GM19193 (cell line): Measurements from ENCODE around the gene TPSG1.

Experiments
- POLR2A ChIP-seq: IDR thresholded peaks from 4 replicates; pipeline ENCODE4 v1.6.1; 2011; ENCODE audit not compliant: insufficient read depth, insufficient read length; ENCODE audit errors: extremely low read depth

TPSG1 gene

DNA sequence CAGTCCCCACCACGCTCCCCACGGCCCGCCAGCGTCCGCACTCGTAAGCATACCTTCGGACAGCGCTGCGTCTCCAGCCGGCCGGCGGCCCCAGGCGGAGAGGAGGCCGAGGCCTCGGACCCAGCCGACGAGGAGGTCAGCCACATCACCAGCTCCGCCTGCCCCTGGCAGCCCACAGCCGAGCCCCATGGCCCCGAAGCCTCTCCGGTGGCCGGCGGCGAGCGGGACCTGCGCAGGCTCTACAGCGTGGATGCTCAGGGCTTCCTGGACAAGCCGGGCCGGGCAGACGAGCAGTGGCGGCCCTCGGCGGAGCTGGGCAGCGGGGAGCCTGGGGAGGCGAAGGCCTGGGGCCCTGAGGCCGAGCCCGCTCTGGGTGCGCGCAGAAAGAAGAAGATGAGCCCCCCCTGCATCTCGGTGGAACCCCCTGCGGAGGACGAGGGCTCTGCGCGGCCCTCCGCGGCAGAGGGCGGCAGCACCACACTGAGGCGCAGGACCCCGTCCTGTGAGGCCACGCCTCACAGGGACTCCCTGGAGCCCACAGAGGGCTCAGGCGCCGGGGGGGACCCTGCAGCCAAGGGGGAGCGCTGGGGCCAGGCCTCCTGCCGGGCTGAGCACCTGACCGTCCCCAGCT is 4.9 kb downstream of the TPSG1 start:
- TF ChIP-seq POLR2A, result no peak

DNA sequence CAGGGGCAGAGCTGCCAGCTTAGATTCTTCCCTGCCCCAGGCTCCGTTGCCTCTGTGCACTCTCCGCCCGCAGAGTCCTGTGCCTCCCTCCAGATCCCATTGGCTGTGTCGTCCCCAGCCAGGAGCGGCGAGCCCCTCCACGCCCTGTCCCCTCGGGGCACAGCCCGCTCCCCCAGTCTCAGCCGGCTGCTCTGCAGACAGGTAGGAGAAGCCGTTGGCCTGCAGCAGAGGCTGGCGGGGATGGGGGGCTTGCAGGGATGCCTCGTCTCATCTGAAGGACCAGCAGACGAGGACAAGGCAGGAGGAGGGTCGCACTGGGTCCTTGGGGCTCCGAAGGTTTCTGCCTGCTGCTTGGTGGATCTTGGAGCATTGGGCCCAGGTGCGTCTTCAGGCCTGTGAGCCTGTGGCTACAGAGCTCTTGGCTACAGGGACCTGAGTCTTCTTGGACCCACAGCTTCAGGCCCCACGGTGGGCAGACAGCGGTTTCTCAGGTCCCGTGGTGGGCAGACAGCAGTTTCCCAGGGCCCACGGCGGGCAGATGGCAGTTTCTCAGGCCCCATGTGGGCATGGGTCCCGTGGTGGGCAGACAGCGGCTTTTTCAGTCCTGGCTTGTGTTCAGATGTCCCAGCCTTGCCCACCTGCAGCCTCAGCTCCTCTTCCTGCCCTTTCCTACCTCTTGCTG is 6.0 kb downstream of the TPSG1 start:
- TF ChIP-seq POLR2A, result no peak

DNA sequence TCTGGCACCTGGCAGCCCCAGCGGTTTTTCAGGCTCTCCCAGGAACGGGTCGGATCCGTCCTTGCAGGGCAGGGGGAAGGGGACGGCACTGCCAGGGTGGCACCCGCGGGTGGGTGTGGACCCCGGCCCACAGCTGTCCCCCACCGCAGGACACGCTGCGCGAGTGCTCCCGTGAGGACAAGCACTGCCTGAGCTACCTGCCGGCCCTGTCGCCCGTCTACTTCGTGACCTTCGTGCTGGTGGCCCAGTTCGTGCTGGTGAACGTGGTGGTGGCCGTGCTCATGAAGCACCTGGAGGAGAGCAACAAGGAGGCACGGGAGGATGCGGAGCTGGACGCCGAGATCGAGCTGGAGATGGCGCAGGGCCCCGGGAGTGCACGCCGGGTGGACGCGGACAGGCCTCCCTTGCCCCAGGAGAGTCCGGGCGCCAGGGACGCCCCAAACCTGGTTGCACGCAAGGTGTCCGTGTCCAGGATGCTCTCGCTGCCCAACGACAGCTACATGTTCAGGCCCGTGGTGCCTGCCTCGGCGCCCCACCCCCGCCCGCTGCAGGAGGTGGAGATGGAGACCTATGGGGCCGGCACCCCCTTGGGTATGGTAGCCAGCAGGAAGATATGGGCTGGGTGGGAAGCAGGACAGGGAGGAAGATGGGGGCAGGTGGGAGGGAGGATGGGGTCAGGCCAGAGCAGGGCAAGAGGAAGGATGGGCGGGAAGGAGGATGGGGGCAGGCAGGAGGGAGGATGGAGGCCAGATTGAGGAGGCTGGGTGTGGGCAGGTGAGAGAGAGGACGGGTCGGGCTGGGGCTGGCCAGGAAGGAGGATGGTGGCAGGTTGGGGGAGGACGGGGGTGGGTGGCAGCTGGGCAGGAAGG is 6.8 kb downstream of the TPSG1 start:
- no peak for TF ChIP-seq POLR2A

DNA sequence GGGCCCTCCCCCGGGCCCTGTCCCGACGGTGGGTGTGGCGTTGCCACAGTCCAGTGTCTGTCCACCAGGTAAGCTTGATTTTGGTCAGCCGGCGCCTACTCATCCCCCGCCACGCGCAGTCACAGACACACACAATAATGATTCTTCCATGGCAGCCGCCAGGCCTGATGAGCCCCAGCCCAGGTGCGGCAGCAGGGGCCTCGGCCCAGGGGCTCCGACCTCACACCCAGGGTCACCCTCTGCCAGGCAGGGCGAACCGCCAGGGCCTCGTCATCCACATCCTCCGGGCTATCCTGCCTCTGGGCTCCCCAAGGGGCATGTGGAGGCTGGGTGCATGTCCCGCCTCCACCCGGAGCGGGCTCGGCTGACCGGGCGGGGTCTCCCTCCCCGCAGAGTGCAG is 7.5 kb downstream of the TPSG1 start:
- no peak for TF ChIP-seq POLR2A

DNA sequence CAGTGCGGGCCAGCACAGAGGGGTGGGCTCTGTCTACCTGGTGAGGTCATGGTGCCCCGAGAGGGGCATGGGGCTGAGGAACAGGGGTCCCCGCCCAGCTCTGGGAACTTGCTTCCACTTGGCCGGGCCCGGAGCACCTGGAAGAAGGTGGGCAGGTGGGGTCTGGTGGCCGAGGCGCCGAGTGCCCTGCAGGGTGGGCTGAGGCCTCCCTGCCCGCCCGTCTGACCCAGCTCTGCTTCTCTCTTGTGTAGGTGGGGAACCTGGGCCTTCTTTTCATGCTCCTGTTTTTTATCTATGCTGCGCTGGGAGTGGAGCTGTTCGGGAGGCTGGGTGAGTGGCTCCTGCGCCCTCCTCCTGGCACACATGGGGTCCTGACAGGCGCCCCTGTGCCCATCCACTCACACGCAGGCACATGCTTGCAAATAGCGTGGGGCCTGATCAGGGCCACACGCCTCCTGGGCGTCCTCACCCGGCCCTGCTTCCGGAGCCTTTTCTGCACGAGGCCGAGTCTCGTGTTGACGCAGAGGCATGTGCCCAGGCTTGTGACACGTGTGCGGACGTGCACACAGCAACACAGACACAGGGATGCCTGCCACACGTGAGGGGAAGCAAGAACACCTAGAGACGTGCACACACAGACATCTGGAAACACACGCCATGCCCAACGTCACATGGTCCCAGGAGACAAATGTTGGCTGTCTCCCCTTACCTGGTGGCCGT is 8.2 kb downstream of the TPSG1 start:
- no peak for TF ChIP-seq POLR2A

GRCh38 chr16:1216296-1216619 is 8.8 kb downstream of the TPSG1 start:
- TF ChIP-seq POLR2A, result no peak

DNA sequence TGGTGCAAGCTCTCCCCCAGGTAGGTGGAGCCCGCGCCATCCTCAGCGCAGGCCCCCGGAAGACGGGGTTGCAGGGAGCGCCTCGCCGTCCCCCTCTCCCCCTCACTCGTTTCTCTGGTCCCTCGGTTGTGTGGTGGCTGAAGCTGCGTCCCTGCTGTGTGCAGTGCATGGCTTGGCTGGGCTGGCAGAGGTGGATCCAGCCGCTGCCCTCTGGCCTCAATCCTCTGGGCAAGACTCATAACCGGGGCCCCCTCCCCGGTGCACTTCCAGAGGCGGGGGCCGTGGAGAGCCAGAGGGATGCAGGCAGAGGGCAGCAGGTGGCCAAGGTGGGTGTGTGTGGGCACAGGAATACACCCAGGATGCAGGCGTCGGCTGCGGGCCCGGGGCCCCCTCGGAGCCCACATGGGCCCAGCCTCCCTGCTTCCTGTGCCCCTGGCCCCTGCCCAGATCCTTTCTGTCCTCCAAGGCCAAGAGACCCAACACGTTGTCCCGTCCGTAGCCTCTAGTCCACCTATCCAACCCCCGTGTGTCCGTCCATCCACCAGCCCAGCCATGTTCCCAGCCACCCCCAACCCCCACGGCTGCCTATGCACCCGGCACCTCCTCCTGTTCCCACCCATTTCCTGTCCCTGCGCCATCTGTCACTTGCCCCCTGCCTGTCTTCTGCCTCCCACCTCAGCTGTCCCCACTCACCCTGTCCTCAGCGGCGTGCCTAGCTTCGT is 9.3 kb downstream of the TPSG1 start:
- no peak for TF ChIP-seq POLR2A

DNA sequence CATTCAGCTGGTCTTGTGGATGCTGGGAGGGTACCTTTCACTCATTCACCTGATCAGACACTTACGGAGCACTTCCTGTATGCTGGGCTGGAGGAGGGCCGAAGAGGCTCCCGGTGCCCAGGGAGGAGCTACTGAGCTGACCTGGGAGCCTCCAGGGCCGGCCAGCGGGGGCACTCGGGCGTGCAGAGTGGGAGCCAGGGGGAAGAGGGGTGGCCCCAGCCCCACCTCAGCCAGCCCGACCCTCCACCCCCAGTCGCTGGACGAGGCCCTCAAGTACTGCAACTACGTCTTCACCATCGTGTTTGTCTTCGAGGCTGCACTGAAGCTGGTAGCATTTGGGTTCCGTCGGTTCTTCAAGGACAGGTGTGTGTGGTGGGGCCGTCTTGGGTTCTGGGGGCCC is 10.3 kb downstream of the TPSG1 start:
- no peak for TF ChIP-seq POLR2A

- TF ChIP-seq POLR2A, result no peak
These were observed 11.2 kb downstream of the TPSG1 start for GRCh38 chr16:1213796-1214372.

- no peak for TF ChIP-seq POLR2A
These were observed 11.8 kb downstream of the TPSG1 start for GRCh38 chr16:1213231-1213630.

GRCh38 chr16:1212616-1213194 is 12.4 kb downstream of the TPSG1 start:
- no peak for TF ChIP-seq POLR2A

DNA sequence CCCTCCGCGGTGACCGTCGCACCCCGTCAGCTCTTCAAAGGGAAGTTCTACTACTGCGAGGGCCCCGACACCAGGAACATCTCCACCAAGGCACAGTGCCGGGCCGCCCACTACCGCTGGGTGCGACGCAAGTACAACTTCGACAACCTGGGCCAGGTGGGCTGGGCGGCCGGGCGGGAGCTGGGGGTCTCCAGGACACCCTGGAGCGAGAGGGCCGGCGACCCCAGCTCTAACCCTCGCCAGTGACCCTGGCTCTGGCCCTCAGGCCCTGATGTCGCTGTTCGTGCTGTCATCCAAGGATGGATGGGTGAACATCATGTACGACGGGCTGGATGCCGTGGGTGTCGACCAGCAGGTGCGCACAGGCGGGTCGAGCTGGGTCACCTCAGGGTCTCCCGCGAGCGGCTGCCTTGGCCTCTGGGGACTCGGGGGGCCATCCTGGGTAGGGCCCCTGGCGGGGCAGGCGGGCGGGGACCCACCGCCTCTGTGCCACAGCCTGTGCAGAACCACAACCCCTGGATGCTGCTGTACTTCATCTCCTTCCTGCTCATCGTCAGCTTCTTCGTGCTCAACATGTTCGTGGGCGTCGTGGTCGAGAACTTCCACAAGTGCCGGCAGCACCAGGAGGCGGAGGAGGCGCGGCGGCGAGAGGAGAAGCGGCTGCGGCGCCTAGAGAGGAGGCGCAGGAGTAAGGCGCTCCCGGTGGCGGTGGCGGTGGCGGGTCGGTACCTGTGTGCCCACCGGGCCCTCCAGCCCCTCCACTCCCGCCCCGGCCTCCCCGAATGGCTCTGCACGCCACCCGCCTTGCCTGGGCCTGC is 13.4 kb downstream of the TPSG1 start:
- TF ChIP-seq POLR2A, result no peak

DNA sequence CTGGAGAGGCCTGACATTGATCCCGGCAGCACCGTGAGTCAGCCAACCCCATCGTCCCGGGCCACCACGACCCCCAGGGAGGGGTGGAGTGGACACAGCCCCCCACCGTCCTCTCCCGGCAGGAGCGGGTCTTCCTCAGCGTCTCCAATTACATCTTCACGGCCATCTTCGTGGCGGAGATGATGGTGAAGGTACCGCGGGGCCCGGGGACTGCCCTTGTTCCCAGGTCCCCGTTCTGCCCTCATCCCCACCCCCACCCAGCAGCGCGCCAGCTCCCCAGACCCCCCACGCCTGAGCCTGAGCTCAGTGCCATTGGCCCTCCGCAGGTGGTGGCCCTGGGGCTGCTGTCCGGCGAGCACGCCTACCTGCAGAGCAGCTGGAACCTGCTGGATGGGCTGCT is 14.6 kb downstream of the TPSG1 start:
- TF ChIP-seq POLR2A, result no peak

- TF ChIP-seq POLR2A, result no peak
These were observed 16.0 kb downstream of the TPSG1 start for GRCh38 chr16:1209081-1209480.
